A673 (cell line): Measurements from ENCODE around the gene LARP1.

Source experiments
- CTCF ChIP-seq: fragments of 300-800, 200-600 bp; sonication (generic); conservative IDR thresholded peaks from 2 replicates; pipeline ENCODE4 v1.5.1; 2017; ENCODE audit warnings: low read depth, mild to moderate bottlenecking, antibody characterized with exemption, low read length, moderate library complexity, mixed read lengths
- EZH2 ChIP-seq: fragments of 200-600 bp; sonication (generic); IDR thresholded peaks from 2 replicates; pipeline ENCODE4 v1.6.1; 2017; ENCODE audit warnings: borderline replicate concordance, low read depth, mild to moderate bottlenecking, mixed read lengths, antibody characterized with exemption, low read length; ENCODE audit not compliant: poor library complexity, severe bottlenecking

- no peak for TF ChIP-seq CTCF
- no peak for TF ChIP-seq EZH2
These were observed 94.1 kb downstream of the LARP1 start for GRCh38 chr5:154849264-154849785.
